A673 (cell line): ENCODE results near the gene GMDS. TPM values are rescaled to one million over a fixed set of nuclear protein-coding genes. Genes with fewer than 3 reads are reported as not detected.
A peak's percentile ranks its signal among the peaks of the same experiment; 100 is the strongest.

Source experiments
- BruUV-seq: library from RNA; stranded (reverse); fragments of 400-500 nt; replicated peaks from 2 replicates; lab custom pipeline; 2021; lab: Mats Ljungman, UMichigan
- CTCF ChIA-PET: fragments of 300-600 bp; sonication (Branson Sonifier 250); formaldehyde crosslinking; loops from one replicate; lab custom pipeline; 2022; ENCODE audit warnings: antibody characterized with exemption; lab: Charles Lee
- POLR2A ChIA-PET: fragments of 300-600 bp; sonication (Branson Sonifier 250); formaldehyde crosslinking; loops from one replicate; lab custom pipeline; 2022; ENCODE audit warnings: antibody characterized with exemption; ENCODE audit not compliant: low non-redundant PET; lab: Charles Lee
- DNase-seq: peaks from one replicate; pipeline ENCODE4 v3.0.0-alpha.2; 2015; ENCODE audit warnings: low spot score
- H3K27ac ChIP-seq: fragments of 200-600 bp; sonication (generic); 2 replicates; pipeline ENCODE4 v1.5.1; 2016; ENCODE audit warnings: mixed run types, low read depth, mild to moderate bottlenecking, mixed read lengths, antibody characterized with exemption, low read length; ENCODE audit not compliant: poor library complexity, severe bottlenecking
- H3K27me3 ChIP-seq: fragments of 200-600 bp; sonication (generic); replicated peaks from 2 replicates; pipeline ENCODE4 v1.6.1; 2017; ENCODE audit warnings: mixed run types, low read depth, mild to moderate bottlenecking, mixed read lengths, antibody characterized with exemption, low read length; ENCODE audit not compliant: insufficient read depth, poor library complexity
- H3K36me3 ChIP-seq: fragments of 200-600 bp; sonication (generic); 2 replicates; pipeline ENCODE4 v1.6.1; 2016; ENCODE audit warnings: mixed run types, mild to moderate bottlenecking, mixed read lengths, antibody characterized with exemption, low read length; ENCODE audit not compliant: insufficient read depth, poor library complexity, severe bottlenecking
- H3K4me1 ChIP-seq: fragments of 200-600 bp; sonication (generic); 2 replicates; pipeline ENCODE4 v1.6.1; 2017; ENCODE audit warnings: mixed run types, mild to moderate bottlenecking, mixed read lengths, antibody characterized with exemption, low read length; ENCODE audit not compliant: insufficient read depth, poor library complexity, severe bottlenecking
- H3K4me3 ChIP-seq: fragments of 200-600 bp; sonication (generic); 2 replicates; pipeline ENCODE4 v1.5.1; 2016; ENCODE audit warnings: low read depth, mixed run types, mild to moderate bottlenecking, mixed read lengths, low read length; ENCODE audit not compliant: poor library complexity, severe bottlenecking
- H3K9me3 ChIP-seq: fragments of 200-600 bp; sonication (generic); 2 replicates; pipeline ENCODE4 v1.6.1; 2016; ENCODE audit warnings: mixed run types, low read depth, mild to moderate bottlenecking, mixed read lengths, antibody characterized with exemption, low read length; ENCODE audit not compliant: poor library complexity, severe bottlenecking
- EZH2 ChIP-seq: fragments of 200-600 bp; sonication (generic); IDR thresholded peaks from 2 replicates; pipeline ENCODE4 v1.6.1; 2017; ENCODE audit warnings: borderline replicate concordance, low read depth, mild to moderate bottlenecking, mixed read lengths, antibody characterized with exemption, low read length; ENCODE audit not compliant: poor library complexity, severe bottlenecking
- intact Hi-C: fragments of 100-400 bp; cut with micrococcal nuclease; formaldehyde crosslinking; loops from one replicate; pipeline ENCODE4 v1.10.0; 2022; ENCODE audit not compliant: unreplicated experiment
- total RNA-seq: library from RNA; stranded (reverse); gene quantifications from 2 replicates; pipeline ENCODE4 v1.2.3, GENCODE V29; 2021
- TF ChIP-seq, protein P1 (sequence below): fragments of 300-800, 200-600 bp; sonication (generic); conservative IDR thresholded peaks from 2 replicates; pipeline ENCODE4 v1.5.1; 2017; ENCODE audit warnings: low read depth, mild to moderate bottlenecking, antibody characterized with exemption, low read length, moderate library complexity, mixed read lengths

Gene GMDS
- total RNA-seq, 1 experiment from 2014 or later, result 15.2 TPM

- no peaks in the 10 kb centered on the region for H3K36me3 ChIP-seq
- no peaks in the 10 kb centered on the region for H3K27me3 ChIP-seq
- no peak for DNase-seq
- no peaks in the 10 kb centered on the region for H3K4me1 ChIP-seq
- no TSS peak for BruUV-seq
- H3K27ac ChIP-seq, result no peak overlapping the region
- ChIA-PET POLR2A (no interaction called here), CTCF (no interaction called here)
- no peak for TF ChIP-seq EZH2
- TF ChIP-seq, protein P1, sequence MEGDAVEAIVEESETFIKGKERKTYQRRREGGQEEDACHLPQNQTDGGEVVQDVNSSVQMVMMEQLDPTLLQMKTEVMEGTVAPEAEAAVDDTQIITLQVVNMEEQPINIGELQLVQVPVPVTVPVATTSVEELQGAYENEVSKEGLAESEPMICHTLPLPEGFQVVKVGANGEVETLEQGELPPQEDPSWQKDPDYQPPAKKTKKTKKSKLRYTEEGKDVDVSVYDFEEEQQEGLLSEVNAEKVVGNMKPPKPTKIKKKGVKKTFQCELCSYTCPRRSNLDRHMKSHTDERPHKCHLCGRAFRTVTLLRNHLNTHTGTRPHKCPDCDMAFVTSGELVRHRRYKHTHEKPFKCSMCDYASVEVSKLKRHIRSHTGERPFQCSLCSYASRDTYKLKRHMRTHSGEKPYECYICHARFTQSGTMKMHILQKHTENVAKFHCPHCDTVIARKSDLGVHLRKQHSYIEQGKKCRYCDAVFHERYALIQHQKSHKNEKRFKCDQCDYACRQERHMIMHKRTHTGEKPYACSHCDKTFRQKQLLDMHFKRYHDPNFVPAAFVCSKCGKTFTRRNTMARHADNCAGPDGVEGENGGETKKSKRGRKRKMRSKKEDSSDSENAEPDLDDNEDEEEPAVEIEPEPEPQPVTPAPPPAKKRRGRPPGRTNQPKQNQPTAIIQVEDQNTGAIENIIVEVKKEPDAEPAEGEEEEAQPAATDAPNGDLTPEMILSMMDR, result no peak
- H3K9me3 ChIP-seq, result no peaks in the 10 kb centered on the region
- intact Hi-C loops, result loop anchor here (2.0 kb wide), 1 partner anchor 592 kb away; no protein-coding TSS in a partner anchor
- no peak overlapping the region for H3K4me3 ChIP-seq
Measured at GRCh38 chr6:2197177-2197671, 48.2 kb downstream of the GMDS start.

- H3K9me3 ChIP-seq, result no peaks in the 10 kb centered on the region
- H3K4me3 ChIP-seq, result no peak overlapping the region
- H3K27me3 ChIP-seq, result no peaks in the 10 kb centered on the region
- no peaks in the 10 kb centered on the region for H3K36me3 ChIP-seq
- TF ChIP-seq, protein P1, result peak; percentile 84
- no peak for TF ChIP-seq EZH2
- no peaks in the 10 kb centered on the region for H3K4me1 ChIP-seq
- ChIA-PET POLR2A (no interaction called here), CTCF (no interaction called here)
- peak; percentile 70 for DNase-seq
- intact Hi-C loops, result loop anchor here (1.0 to 2.0 kb wide), 2 partner anchors 591 to 600 kb away; no protein-coding TSS in a partner anchor
- H3K27ac ChIP-seq, result no peak overlapping the region
- BruUV-seq, result no TSS peak
Measured at GRCh38 chr6:2196079-2196679, 49.2 kb downstream of the GMDS start.

GRCh38 chr6:2194643-2195042, 50.8 kb downstream of the GMDS start:
- Histone ChIP-seq H3K9me3 (no peaks in the 10 kb centered on the region), H3K36me3 (no peaks in the 10 kb centered on the region), H3K27me3 (no peaks in the 10 kb centered on the region), H3K27ac (no peak overlapping the region), H3K4me3 (no peak overlapping the region), H3K4me1 (no peaks in the 10 kb centered on the region)
- DNase-seq, result no peak
- no peak for TF ChIP-seq EZH2
- TF ChIP-seq, protein P1, result no peak
- no TSS peak for BruUV-seq
- POLR2A ChIA-PET, result no interaction called here
- CTCF ChIA-PET, result no interaction called here
- intact Hi-C loops, result no loop called here
